ENCODE data around the gene TMPRSS15. TPM values are rescaled to one million over a fixed set of nuclear protein-coding genes. Genes with fewer than 3 reads are reported as not detected.

TMPRSS15 gene
- polyA plus RNA-seq, 1 donor (not counting 4 experiments of a cell fraction or from before 2014, with no cell fraction given) = not detected

DNA sequence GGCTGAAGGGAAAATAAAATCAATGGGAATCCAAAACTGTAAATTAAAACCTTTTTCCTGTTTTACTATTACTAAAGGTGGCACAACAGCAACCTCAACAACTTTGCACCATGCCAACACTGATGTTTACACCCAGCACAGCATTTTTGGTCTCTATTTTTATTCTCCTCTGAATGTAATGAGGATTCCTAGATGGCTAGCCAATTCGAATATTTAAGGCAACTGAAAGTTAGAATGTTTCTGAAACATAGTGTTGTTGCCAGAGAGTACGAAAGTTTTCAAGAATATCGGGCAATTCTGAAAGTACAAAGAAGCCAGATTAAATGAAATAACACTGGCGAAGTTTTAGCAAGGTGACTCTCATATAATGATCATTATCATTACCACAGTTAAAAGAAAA, 118.2 kb downstream of the TMPRSS15 start:
- H3K4me2 ChIP-seq (ENCODE audit: control insufficient read depth, extremely low read depth, insufficient read depth, low read depth, low read length) = no peak overlapping the region
- H3K27ac ChIP-seq (ENCODE audit: control insufficient read depth, insufficient read depth, low read length) = no peak overlapping the region
- TF ChIP-seq CTCF (optimal IDR thresholded peaks at IDR 0.05 in 1 of 3, IDR thresholded peaks at IDR 0.05 in 1 of 3, conservative IDR thresholded peaks at IDR 0.05 in 1 of 3; ENCODE audit: extremely low read depth in 1 of 3, insufficient read depth in 2 of 3, low read length in 3 of 3) (no peak), EZH2 (IDR thresholded peaks at IDR 0.05; ENCODE audit: low read length) (no peak)
- no peaks in the 10 kb centered on the region for H3K9me3 ChIP-seq (ENCODE audit: control insufficient read depth, low read depth, low read length)
- FAIRE-seq = no peak
- no peak overlapping the region for H3K4me3 ChIP-seq (ENCODE audit: control insufficient read depth in 2 of 3, extremely low read depth in 1 of 3, insufficient read depth in 2 of 3, low read depth in 1 of 3, low read length in 3 of 3)
- no peak overlapping the region for H3K9ac ChIP-seq (ENCODE audit: control insufficient read depth, extremely low read depth, insufficient read depth, low read length)
- H3K79me2 ChIP-seq (ENCODE audit: control insufficient read depth, insufficient read depth, low read length) = no peaks in the 10 kb centered on the region
- no peaks in the 10 kb centered on the region for H3K9me1 ChIP-seq (ENCODE audit: control insufficient read depth, extremely low read depth, insufficient read depth, low read length)
- H3K27me3 ChIP-seq (ENCODE audit: control insufficient read depth, extremely low read depth, insufficient read depth, low read length) = no peaks in the 10 kb centered on the region
- no peaks in the 10 kb centered on the region for H3K36me3 ChIP-seq (ENCODE audit: control insufficient read depth in 2 of 2, extremely low read depth in 1 of 2, insufficient read depth in 2 of 2, low read length in 2 of 2)
- dilution Hi-C loops (cut with MboI; ENCODE audit: extremely low pct_ligation_motif_present, low sequenced_read_pairs) = no loop called here
- no peak overlapping the region for H2AFZ ChIP-seq (ENCODE audit: control insufficient read depth, low read length)
- H4K20me1 ChIP-seq (ENCODE audit: control insufficient read depth, extremely low read depth, insufficient read depth, low read length) = no peaks in the 10 kb centered on the region
- no peaks in the 10 kb centered on the region for H3K4me1 ChIP-seq (ENCODE audit: control insufficient read depth, extremely low read depth, insufficient read depth, low read length)
- DNase-seq (ENCODE audit: low read depth, low spot score) = no peak

- H3K9ac ChIP-seq (ENCODE audit: control insufficient read depth, extremely low read depth, insufficient read depth, low read length) = no peak overlapping the region
- no peak for TF ChIP-seq CTCF (optimal IDR thresholded peaks at IDR 0.05 in 1 of 3, IDR thresholded peaks at IDR 0.05 in 1 of 3, conservative IDR thresholded peaks at IDR 0.05 in 1 of 3; ENCODE audit: extremely low read depth in 1 of 3, insufficient read depth in 2 of 3, low read length in 3 of 3)
- no peak for TF ChIP-seq EZH2 (IDR thresholded peaks at IDR 0.05; ENCODE audit: low read length)
- dilution Hi-C loops (cut with MboI; ENCODE audit: extremely low pct_ligation_motif_present, low sequenced_read_pairs) = no loop called here
- no peaks in the 10 kb centered on the region for H3K9me3 ChIP-seq (ENCODE audit: control insufficient read depth, low read depth, low read length)
- H3K36me3 ChIP-seq (ENCODE audit: control insufficient read depth in 2 of 2, extremely low read depth in 1 of 2, insufficient read depth in 2 of 2, low read length in 2 of 2) = no peaks in the 10 kb centered on the region
- H2AFZ ChIP-seq (ENCODE audit: control insufficient read depth, low read length) = no peak overlapping the region
- FAIRE-seq (no peak), DNase-seq (ENCODE audit: low read depth, low spot score) (no peak)
- no peak overlapping the region for H3K4me2 ChIP-seq (ENCODE audit: control insufficient read depth, extremely low read depth, insufficient read depth, low read depth, low read length)
- no peaks in the 10 kb centered on the region for H3K79me2 ChIP-seq (ENCODE audit: control insufficient read depth, insufficient read depth, low read length)
- H3K9me1 ChIP-seq (ENCODE audit: control insufficient read depth, extremely low read depth, insufficient read depth, low read length) = no peaks in the 10 kb centered on the region
- no peaks in the 10 kb centered on the region for H3K27me3 ChIP-seq (ENCODE audit: control insufficient read depth, extremely low read depth, insufficient read depth, low read length)
- H3K27ac ChIP-seq (ENCODE audit: control insufficient read depth, insufficient read depth, low read length) = no peak overlapping the region
- no peaks in the 10 kb centered on the region for H4K20me1 ChIP-seq (ENCODE audit: control insufficient read depth, extremely low read depth, insufficient read depth, low read length)
- H3K4me1 ChIP-seq (ENCODE audit: control insufficient read depth, extremely low read depth, insufficient read depth, low read length) = no peaks in the 10 kb centered on the region
- H3K4me3 ChIP-seq (ENCODE audit: control insufficient read depth in 2 of 3, extremely low read depth in 1 of 3, insufficient read depth in 2 of 3, low read depth in 1 of 3, low read length in 3 of 3) = no peak overlapping the region
Observed at GRCh38 chr21:18275781-18276180, 127.8 kb downstream of the TMPRSS15 start.

Measured in keratinocyte (primary cell).